Measurements from ENCODE around the gene CLDN10. TPM values are rescaled to one million over a fixed set of nuclear protein-coding genes. Genes with fewer than 3 reads are reported as not detected.

CLDN10 gene
- total and polyA plus RNA-seq, 2 donors (not counting 3 experiments of a cell fraction or from before 2014, with no cell fraction given) = 0.49 to 0.69 TPM

Other genes with a start within 250 kb of the CLDN10 start
- 32.1 and 33.9 TPM in 2 replicates for gene DZIP1, start 92.0 kb downstream of the CLDN10 start, total RNA-seq
- gene DZIP1, start 92.0 kb downstream of the CLDN10 start, polyA plus RNA-seq = 8.6 and 9.0 TPM in 2 replicates
- gene DNAJC3, start 124.4 kb downstream of the CLDN10 start, total RNA-seq = 48.6 and 51.2 TPM in 2 replicates
- gene DNAJC3, start 124.4 kb downstream of the CLDN10 start, polyA plus RNA-seq = 13.9 and 17.0 TPM in 2 replicates

Measured in endothelial cell of umbilical vein (primary cell).